ENCODE results near the gene CAV1.
"Not testable (repeated sequence)": the region's sequence is repeated elsewhere in the genome, so short reads cannot be mapped to it uniquely, and the experiment has no call there.

The CAV1 gene

GRCh38 chr7:116582806-116583444 lies 58.1 kb downstream of the CAV1 start:
- no peak for DNase-seq (ENCODE audit: low read depth)

GRCh38 chr7:116583653-116584052 lies 58.8 kb downstream of the CAV1 start:
- DNase-seq (ENCODE audit: low read depth) = no peak

- no peak for DNase-seq (ENCODE audit: low read depth)
Observed at GRCh38 chr7:116584721-116585120, 59.9 kb downstream of the CAV1 start.

- DNase-seq (ENCODE audit: low read depth) = no peak
Observed at GRCh38 chr7:116585392-116585791, 60.6 kb downstream of the CAV1 start.

- no peak for DNase-seq (ENCODE audit: low read depth)
Observed at GRCh38 chr7:116585967-116586366, 61.1 kb downstream of the CAV1 start.

GRCh38 chr7:116587200-116587599 lies 62.4 kb downstream of the CAV1 start:
- not testable (repeated sequence) for DNase-seq (ENCODE audit: low read depth)

- no peak for DNase-seq (ENCODE audit: low read depth)
Observed at GRCh38 chr7:116588225-116588624, 63.4 kb downstream of the CAV1 start.

- DNase-seq (ENCODE audit: low read depth) = no peak
Observed at GRCh38 chr7:116588641-116589594, 64.1 kb downstream of the CAV1 start.

GRCh38 chr7:116591202-116592040 lies 66.6 kb downstream of the CAV1 start:
- DNase-seq (ENCODE audit: low read depth) = no peak

- no peak for DNase-seq (ENCODE audit: low read depth)
Observed at GRCh38 chr7:116592041-116592355, 67.2 kb downstream of the CAV1 start.

GRCh38 chr7:116592445-116592844 lies 67.6 kb downstream of the CAV1 start:
- no peak for DNase-seq (ENCODE audit: low read depth)

GRCh38 chr7:116593359-116594075 lies 68.7 kb downstream of the CAV1 start:
- no peak for DNase-seq (ENCODE audit: low read depth)

GRCh38 chr7:116595063-116595462 lies 70.2 kb downstream of the CAV1 start:
- no peak for DNase-seq (ENCODE audit: low read depth)

GRCh38 chr7:116597384-116597783 lies 72.5 kb downstream of the CAV1 start:
- DNase-seq (ENCODE audit: low read depth) = no peak

- no peak for DNase-seq (ENCODE audit: low read depth)
Observed at GRCh38 chr7:116598278-116598677, 73.4 kb downstream of the CAV1 start.

- no peak for DNase-seq (ENCODE audit: low read depth)
Observed at GRCh38 chr7:116598861-116599260, 74.0 kb downstream of the CAV1 start.

- no peak for DNase-seq (ENCODE audit: low read depth)
Observed at GRCh38 chr7:116601426-116601825, 76.6 kb downstream of the CAV1 start.

- DNase-seq (ENCODE audit: low read depth) = no peak
Observed at GRCh38 chr7:116607299-116607698, 82.5 kb downstream of the CAV1 start.

- DNase-seq (ENCODE audit: low read depth) = no peak
Observed at GRCh38 chr7:116610210-116610609, 85.4 kb downstream of the CAV1 start.

- no peak for DNase-seq (ENCODE audit: low read depth)
Observed at GRCh38 chr7:116610721-116611120, 85.9 kb downstream of the CAV1 start.
